Measurements from ENCODE around the gene AUTS2. TPM values are rescaled to one million over a fixed set of nuclear protein-coding genes. Genes with fewer than 3 reads are reported as not detected.

AUTS2 gene
- total and polyA plus RNA-seq, 2 of the 8 experiments (the other 6 are each of a cell fraction or from before 2014, with no cell fraction given) = 25.9 to 101 TPM

GRCh38 chr7:69844264-69844868 is 246.1 kb downstream of the AUTS2 start:
- no peak overlapping the region for H4K5ac ChIP-seq (ENCODE audit: insufficient read length, low read depth, low read length)
- no peaks in the 10 kb centered on the region for H3K79me1 ChIP-seq (ENCODE audit: low read depth, low read length)
- no peaks in the 10 kb centered on the region for H3K27me3 ChIP-seq (replicated peaks in 1 of 4; ENCODE audit: control insufficient read depth in 3 of 4, extremely low read depth in 1 of 4, insufficient read depth in 3 of 4, low read length in 3 of 4)
- no peak overlapping the region for H2BK120ac ChIP-seq (replicated peaks; ENCODE audit: low read depth, low read length)
- H2AK5ac ChIP-seq (ENCODE audit: low read depth, low read length) = no peak overlapping the region
- H3K56ac ChIP-seq (replicated peaks; ENCODE audit: insufficient read length, low read depth, low read length) = no peak overlapping the region
- no peaks in the 10 kb centered on the region for H3K9me3 ChIP-seq (ENCODE audit: insufficient read depth in 2 of 2, low read depth in 1 of 2, low read length in 1 of 2)
- POLR2A ChIA-PET (ENCODE audit: partially characterized antibody) = no interaction called here
- H2BK20ac ChIP-seq (ENCODE audit: low read length) = no peak overlapping the region
- no peak for TF ChIP-seq YY1 (IDR thresholded peaks at IDR 0.05; ENCODE audit: low read depth, low read length)
- TF ChIP-seq GTF2F1 (IDR thresholded peaks at IDR 0.05; ENCODE audit: borderline replicate concordance, low read depth, low read length) = no peak
- TF ChIP-seq CTBP2 (IDR thresholded peaks at IDR 0.05; ENCODE audit: borderline replicate concordance, insufficient read depth, insufficient read length, low read length) = no peak
- TF ChIP-seq BCL11A (IDR thresholded peaks at IDR 0.05; ENCODE audit: low read depth in 2 of 2, low read length in 2 of 2) = no peak
- TF ChIP-seq ATF3 (IDR thresholded peaks at IDR 0.05; ENCODE audit: insufficient read depth, low read depth, low read length) = no peak
- no peak for TF ChIP-seq TAF1 (IDR thresholded peaks at IDR 0.05; ENCODE audit: low read depth, low read length)
- TF ChIP-seq ZNF274 (IDR thresholded peaks at IDR 0.05; ENCODE audit: borderline replicate concordance, extremely low read depth, low read length) = no peak
- no peak for TF ChIP-seq SP2 (IDR thresholded peaks at IDR 0.05; ENCODE audit: low read length)
- TF ChIP-seq ATF2 (IDR thresholded peaks at IDR 0.05; ENCODE audit: low read length) = no peak
- TF ChIP-seq SUZ12 (IDR thresholded peaks at IDR 0.05; ENCODE audit: low read length) = no peak
- FAIRE-seq (no peak), DNase-seq (ENCODE audit: low read depth in 1 of 2, low spot score in 2 of 2) (no peak)
- no peak overlapping the region for H2AFZ ChIP-seq (ENCODE audit: low read length)
- no peak overlapping the region for H3K18ac ChIP-seq (ENCODE audit: extremely low read depth, low read length)
- no peak overlapping the region for H2BK12ac ChIP-seq (ENCODE audit: low read depth, low read length)
- H3K36me3 ChIP-seq (ENCODE audit: control insufficient read depth in 2 of 4, insufficient read depth in 4 of 4, low read length in 3 of 4) = no peaks in the 10 kb centered on the region
- no peaks in the 10 kb centered on the region for H3K23me2 ChIP-seq (ENCODE audit: low read depth, low read length)
- no peaks in the 10 kb centered on the region for H3K79me2 ChIP-seq (ENCODE audit: control insufficient read depth in 1 of 2, insufficient read depth in 2 of 2, low read length in 2 of 2)
- no peak overlapping the region for H3K4ac ChIP-seq (replicated peaks; ENCODE audit: insufficient read length, low read depth, low read length)
- H3K4me3 ChIP-seq (ENCODE audit: extremely low read depth in 1 of 4, insufficient read depth in 2 of 4, low read depth in 3 of 4, low read length in 4 of 4) = no peak overlapping the region
- WGBS, 2 experiments (ENCODE audit: extremely low coverage in 1 of 2, insufficient coverage in 1 of 2, insufficient read length in 1 of 2, insufficient replicate concordance in 2 of 2, low coverage in 1 of 2, low lambda C conversion rate in 2 of 2, missing lambda C conversion rate in 1 of 2) = 61% methylated on average over 4 of the region's 4 CpGs; no CpG with 5 or more reads in 1 of the 2 experiments
- H2BK5ac ChIP-seq (ENCODE audit: low read depth, low read length) = no peak overlapping the region
- peaks cover 0 to 10% (median 3%) of the 10 kb centered on the region in 4 experiments; a peak in 2 of 7 replicates for H3K4me1 ChIP-seq (replicated peaks in 1 of 4; ENCODE audit: control insufficient read depth in 3 of 4, insufficient read depth in 4 of 4, low read length in 3 of 4)
- H3K23ac ChIP-seq (ENCODE audit: insufficient read length) = no peak overlapping the region
- no peak overlapping the region for H3K9ac ChIP-seq (replicated peaks in 1 of 4; ENCODE audit: extremely low read depth in 1 of 4, low read depth in 3 of 4, low read length in 3 of 4)
- no peak overlapping the region for H3K14ac ChIP-seq (ENCODE audit: insufficient read length)
- no peak overlapping the region for H3K27ac ChIP-seq (ENCODE audit: low read depth, low read length)
- no peak overlapping the region for H2BK15ac ChIP-seq (ENCODE audit: low read length)
- CTCF ChIA-PET (ENCODE audit: partially characterized antibody) = no interaction called here
- no peaks in the 10 kb centered on the region for H4K20me1 ChIP-seq (replicated peaks in 1 of 2; ENCODE audit: control insufficient read depth in 1 of 2, insufficient read depth in 2 of 2, low read length in 2 of 2)
- no peak overlapping the region for H3K4me2 ChIP-seq (ENCODE audit: insufficient read depth in 1 of 2, low read depth in 2 of 2, low read length in 2 of 2)
- H4K91ac ChIP-seq (replicated peaks; ENCODE audit: insufficient read length, low read length) = no peak overlapping the region
- H4K8ac ChIP-seq (ENCODE audit: extremely low read depth, insufficient read depth, low read length) = no peak overlapping the region
